DMS53 (cell line): Measurements from ENCODE around the gene SLITRK5.

ENCODE experiments used
- DNase-seq: peaks from one replicate; lab custom pipeline; 2025; lab: John Stamatoyannopoulos, UW

SLITRK5 gene

GRCh38 chr13:87671031-87671752 is at the start of gene SLITRK5:
Gene SLITRK5, plus strand, starts transcription at chr13:87671371. Its CDS starts 4,018 bp downstream, at chr13:87675389.
- peak; percentile 80 for DNase-seq

- DNase-seq, result no peak
Measured at GRCh38 chr13:87622971-87623370, 48.2 kb upstream of the SLITRK5 start.

- peak; percentile 31 for DNase-seq
Measured at GRCh38 chr13:87656306-87656705, 14.9 kb upstream of the SLITRK5 start.

GRCh38 chr13:87661471-87661870 is 9.7 kb upstream of the SLITRK5 start:
- peak; percentile 23 for DNase-seq

GRCh38 chr13:87666831-87667230 is 4.3 kb upstream of the SLITRK5 start:
- peak; percentile 75 for DNase-seq

GRCh38 chr13:87667686-87668085 is 3.5 kb upstream of the SLITRK5 start:
- no peak for DNase-seq

- DNase-seq, result peak; percentile 62
Measured at GRCh38 chr13:87669379-87669978, 1.7 kb upstream of the SLITRK5 start.

GRCh38 chr13:87671753-87672605 is 808 bp downstream of the SLITRK5 start:
- peak; percentile 40 for DNase-seq

GRCh38 chr13:87674247-87674738 is 3.1 kb downstream of the SLITRK5 start:
- peak; percentile 42 for DNase-seq

GRCh38 chr13:87675851-87676250 is 4.7 kb downstream of the SLITRK5 start:
- no peak for DNase-seq

GRCh38 chr13:87676254-87677042 is 5.3 kb downstream of the SLITRK5 start:
- no peak for DNase-seq

- no peak for DNase-seq
Measured at GRCh38 chr13:87677043-87677495, 5.9 kb downstream of the SLITRK5 start.

GRCh38 chr13:87677496-87678371 is 6.6 kb downstream of the SLITRK5 start:
- peak; percentile 74 for DNase-seq

GRCh38 chr13:87678372-87678752 is 7.2 kb downstream of the SLITRK5 start:
- no peak for DNase-seq

- DNase-seq, result peak; percentile 77
Measured at GRCh38 chr13:87680298-87680697, 9.1 kb downstream of the SLITRK5 start.

GRCh38 chr13:87684850-87685742 is 13.9 kb downstream of the SLITRK5 start:
- DNase-seq, result peak; percentile 40

GRCh38 chr13:87696458-87696857 is 25.3 kb downstream of the SLITRK5 start:
- DNase-seq, result no peak

GRCh38 chr13:87698268-87698667 is 27.1 kb downstream of the SLITRK5 start:
- DNase-seq, result no peak

- no peak for DNase-seq
Measured at GRCh38 chr13:87709947-87710346, 38.8 kb downstream of the SLITRK5 start.

GRCh38 chr13:87712012-87712411 is 40.8 kb downstream of the SLITRK5 start:
- DNase-seq, result no peak
